Activated CD8-positive, alpha-beta memory T cell treated with anti-CD3 and anti-CD28 coated beads for 48 hours (primary cell): ENCODE results near the gene FANCE.
"Not testable (repeated sequence)": the region's sequence is repeated elsewhere in the genome, so short reads cannot be mapped to it uniquely, and the experiment has no call there.

Source experiments
- DNase-seq, 3 experiments: peaks; one replicate each; pipeline ENCODE4 v3.0.0-alpha.2; 2020; ENCODE audit warnings: low read depth in 2 of 3, low spot score in 2 of 3

Gene FANCE

GRCh38 chr6:35429463-35429862 is 22.7 kb upstream of the FANCE start:
- no peak for DNase-seq

- DNase-seq = no peak
Observed at GRCh38 chr6:35432291-35432690, 19.8 kb upstream of the FANCE start.

GRCh38 chr6:35432702-35433101 is 19.4 kb upstream of the FANCE start:
- not testable (repeated sequence) for DNase-seq

- DNase-seq = no peak
Observed at GRCh38 chr6:35435074-35435837, 16.9 kb upstream of the FANCE start.

GRCh38 chr6:35436071-35436857 is 15.9 kb upstream of the FANCE start:
- no peak for DNase-seq

- DNase-seq = not testable (repeated sequence)
Observed at GRCh38 chr6:35438378-35439065, 13.6 kb upstream of the FANCE start.

- no peak for DNase-seq
Observed at GRCh38 chr6:35439308-35439707, 12.8 kb upstream of the FANCE start.

GRCh38 chr6:35441205-35441604 is 10.9 kb upstream of the FANCE start:
- no peak for DNase-seq

- no peak for DNase-seq
Observed at GRCh38 chr6:35441642-35442041, 10.5 kb upstream of the FANCE start.

- DNase-seq = no peak
Observed at GRCh38 chr6:35442693-35443092, 9.4 kb upstream of the FANCE start.

GRCh38 chr6:35443341-35444030 is 8.7 kb upstream of the FANCE start:
- DNase-seq = no peak

GRCh38 chr6:35445691-35446090 is 6.4 kb upstream of the FANCE start:
- DNase-seq = no peak

GRCh38 chr6:35448191-35448590 is 3.9 kb upstream of the FANCE start:
- DNase-seq = no peak

- peak in 1 of 3 experiments; percentile 21 for DNase-seq
Observed at GRCh38 chr6:35449287-35449881, 2.8 kb upstream of the FANCE start.

GRCh38 chr6:35451354-35452182 is 570 bp upstream of the FANCE start:
- DNase-seq = no peak

- DNase-seq = no peak
Observed at GRCh38 chr6:35453236-35453635, 1.1 kb downstream of the FANCE start.

GRCh38 chr6:35454391-35455110 is 2.4 kb downstream of the FANCE start:
- DNase-seq = no peak

GRCh38 chr6:35457907-35458306 is 5.8 kb downstream of the FANCE start:
- no peak for DNase-seq

- no peak for DNase-seq
Observed at GRCh38 chr6:35461270-35461669, 9.1 kb downstream of the FANCE start.
